HT1080 (cell line): ENCODE data around the gene DEPP1. TPM values are rescaled to one million over a fixed set of nuclear protein-coding genes. Genes with fewer than 3 reads are reported as not detected.
A peak's percentile ranks its signal among the peaks of the same experiment; 100 is the strongest.
"Not testable (repeated sequence)": the region's sequence is repeated elsewhere in the genome, so short reads cannot be mapped to it uniquely, and the experiment has no call there.

Experiments
- DNase-seq: peaks from one replicate; pipeline ENCODE4 v3.0.0-alpha.2; 2015; ENCODE audit warnings: low read depth
- polyA plus RNA-seq, 2 experiments: library from polyadenylated mRNA; depleted of rRNA; stranded (reverse); fragments of >200 nt; gene quantifications; 2 replicates each; pipeline ENCODE4 v1.2.3, GENCODE V29; 2015
- total RNA-seq: library from RNA; depleted of rRNA; stranded (reverse); fragments of >200 nt; shearing (Covaris generic); gene quantifications from 2 replicates; pipeline ENCODE4 v1.2.3, GENCODE V29; 2014; rRNA removed

DEPP1 gene, protein sequence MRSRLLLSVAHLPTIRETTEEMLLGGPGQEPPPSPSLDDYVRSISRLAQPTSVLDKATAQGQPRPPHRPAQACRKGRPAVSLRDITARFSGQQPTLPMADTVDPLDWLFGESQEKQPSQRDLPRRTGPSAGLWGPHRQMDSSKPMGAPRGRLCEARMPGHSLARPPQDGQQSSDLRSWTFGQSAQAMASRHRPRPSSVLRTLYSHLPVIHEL
- total RNA-seq: 0.97 and 1.2 TPM in 2 replicates
- 7.8 and 8.6 TPM in 2 replicates for polyA plus RNA-seq (2015; cell fraction: cytosol; rRNA removed)
- polyA plus RNA-seq (2015; cell fraction: nucleus; rRNA removed): 8.7 and 11.5 TPM in 2 replicates

DNA sequence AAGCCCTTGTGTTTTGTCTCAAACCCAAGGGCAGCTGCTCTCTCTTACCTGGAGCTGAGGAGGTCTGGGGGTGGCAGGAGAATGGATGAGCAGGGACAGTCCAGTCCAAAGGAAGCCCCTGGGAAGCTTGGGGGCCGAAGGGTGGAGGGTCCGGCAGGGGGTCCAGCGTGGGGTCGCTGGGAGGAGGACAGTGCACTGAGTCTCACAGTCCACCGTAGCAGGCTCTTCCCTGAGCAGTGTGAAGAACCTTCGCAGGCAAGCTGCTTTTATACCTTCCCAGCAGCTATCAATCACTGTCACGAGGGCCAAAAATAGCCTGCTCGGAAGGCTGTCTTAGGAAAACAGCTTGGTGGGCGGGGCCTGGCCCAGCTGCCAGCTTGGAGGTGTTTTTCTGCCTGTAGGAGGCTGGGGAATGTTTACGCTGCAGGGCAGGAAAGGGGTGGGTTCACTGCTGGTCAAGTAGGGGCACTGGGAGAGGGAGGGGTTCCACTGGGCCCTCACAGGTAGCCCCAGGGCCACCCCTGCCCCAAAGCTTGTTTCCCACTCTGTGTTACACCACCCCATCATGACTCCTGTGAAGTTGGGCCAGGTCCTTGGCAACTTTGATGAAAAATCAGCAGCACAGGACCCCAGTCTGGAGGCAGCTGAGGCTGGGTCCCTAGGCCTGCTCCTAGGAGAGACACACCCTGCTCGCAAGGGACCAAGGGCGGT is at the start of gene DEPP1:
Gene DEPP1, minus strand, starts transcription at position 240 of the 711 bp plus-strand sequence. CDS start 779 bp downstream, outside the sequence.
- peak; percentile 86 for DNase-seq

DNA sequence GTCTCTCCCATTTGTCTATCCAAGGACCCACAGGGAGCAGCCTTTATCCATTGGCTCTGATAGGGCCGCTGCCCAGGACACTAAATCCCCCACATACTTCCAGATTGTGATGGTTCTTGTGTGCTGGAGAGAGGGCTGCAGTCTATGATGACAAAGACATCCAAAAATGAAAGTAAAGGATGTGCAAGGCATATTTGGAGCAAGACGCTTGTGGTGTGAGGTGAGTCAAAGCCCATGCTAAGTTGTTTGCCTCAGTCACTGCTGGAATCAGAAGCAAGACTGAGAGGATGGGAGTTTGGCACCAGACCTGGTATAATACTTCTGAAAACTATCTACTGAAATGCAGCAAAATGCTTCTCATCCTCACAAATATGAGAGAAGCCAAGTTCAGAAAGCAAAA is 44.8 kb upstream of the DEPP1 start:
- DNase-seq: peak; percentile 24

DNA sequence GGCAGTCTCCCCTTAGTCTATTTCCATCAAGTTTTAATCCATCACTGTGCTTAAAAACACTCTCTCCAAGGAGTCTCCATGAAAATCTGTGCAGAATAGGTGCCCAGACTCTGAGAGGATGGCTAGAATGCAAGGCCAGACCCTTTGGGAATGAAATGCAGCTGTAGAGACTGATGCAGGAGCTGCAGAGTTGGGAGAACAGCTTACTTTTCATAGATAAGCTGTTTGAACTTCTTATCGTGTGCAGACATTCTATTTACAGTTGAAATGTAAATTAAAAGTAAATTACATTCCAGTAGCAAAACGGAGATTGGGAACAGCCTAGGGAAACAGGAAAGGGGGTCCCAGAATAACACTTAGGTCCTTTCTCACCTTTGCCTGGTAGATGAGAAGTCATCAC is 37.0 kb upstream of the DEPP1 start:
- DNase-seq: no peak

DNA sequence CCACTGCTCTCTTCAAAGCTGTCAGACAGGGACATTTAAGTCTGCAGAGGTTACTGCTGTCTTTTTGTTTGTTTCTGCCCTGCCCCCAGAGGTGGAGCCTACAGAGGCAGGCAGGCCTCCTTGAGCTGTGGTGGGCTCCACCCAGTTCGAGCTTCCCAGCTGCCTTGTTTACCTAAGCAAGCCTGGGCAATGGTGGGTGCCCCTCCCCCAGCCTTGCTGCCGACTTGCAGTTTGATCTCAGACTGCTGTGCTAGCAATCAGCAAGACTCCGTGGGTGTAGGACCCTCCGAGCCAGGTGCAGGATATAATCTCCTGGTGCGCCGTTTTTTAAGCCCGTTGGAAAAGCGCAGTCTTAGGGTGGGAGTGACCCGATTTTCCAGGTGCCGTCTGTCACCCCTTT is 35.9 kb upstream of the DEPP1 start:
- DNase-seq: not testable (repeated sequence)

DNA sequence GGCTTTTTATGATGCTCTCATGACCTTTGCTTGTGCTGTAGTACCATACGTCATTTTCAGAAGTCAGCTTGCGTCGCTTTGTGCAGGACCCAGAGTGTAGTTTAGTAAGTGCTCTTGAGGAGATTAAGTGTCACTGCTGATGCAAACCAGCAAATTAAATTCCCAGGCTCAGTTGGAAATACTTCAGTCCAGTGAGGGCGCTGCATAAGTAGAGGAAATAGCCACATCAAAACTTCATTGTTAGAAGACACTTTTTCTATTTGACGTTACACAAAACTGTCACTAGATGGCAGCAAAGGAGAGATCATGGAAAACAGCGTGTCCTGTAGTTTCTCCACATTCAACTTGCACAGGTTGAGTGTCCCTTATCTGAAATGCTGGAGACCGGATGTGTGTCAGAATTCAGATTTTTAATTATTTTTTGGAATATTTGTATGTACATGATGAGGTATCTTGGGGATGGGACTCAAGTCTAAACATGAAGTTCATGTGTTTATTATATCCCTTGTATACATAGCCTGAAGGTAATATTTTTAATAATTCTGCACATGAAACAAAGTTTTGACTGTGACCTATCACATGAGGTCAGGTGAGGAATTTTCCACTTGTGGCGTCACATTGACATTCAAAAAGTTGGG is 30.0 kb upstream of the DEPP1 start:
- DNase-seq: peak; percentile 88

DNA sequence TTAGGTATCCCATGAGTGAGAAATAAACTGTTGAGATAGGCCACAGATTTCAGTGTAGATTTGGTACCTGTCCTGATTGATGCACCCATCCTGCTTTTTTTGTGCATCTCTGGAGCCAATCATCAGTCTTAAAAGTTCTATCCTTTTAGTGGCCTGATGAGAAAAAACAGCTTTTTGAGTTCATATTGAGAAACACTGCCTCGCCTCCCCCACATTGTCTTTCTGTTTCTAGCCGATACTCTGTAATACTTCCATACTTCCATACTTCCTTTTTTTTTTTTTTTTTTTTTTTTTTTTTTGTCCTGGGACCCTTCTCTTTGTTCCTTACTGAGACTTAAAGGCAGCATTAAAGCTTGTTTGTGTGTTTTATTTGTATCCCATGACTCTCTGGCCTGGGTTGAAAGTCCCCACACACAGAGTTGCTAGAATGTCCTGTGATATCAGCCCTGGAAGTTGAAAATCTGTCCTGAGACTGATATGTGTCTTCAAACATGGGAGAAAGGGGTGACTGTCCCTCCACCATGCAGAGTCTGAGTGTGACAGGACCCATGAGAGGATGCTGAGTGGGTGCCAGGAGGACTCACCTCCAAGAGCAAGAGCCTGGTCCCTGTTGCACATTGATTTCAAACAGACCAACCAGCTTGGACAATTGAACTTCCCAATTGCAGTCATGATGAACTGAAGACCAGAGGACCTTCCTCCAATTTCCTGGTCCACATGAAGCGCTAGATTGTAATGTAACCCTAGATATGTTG is 27.8 kb upstream of the DEPP1 start:
- DNase-seq: no peak

DNA sequence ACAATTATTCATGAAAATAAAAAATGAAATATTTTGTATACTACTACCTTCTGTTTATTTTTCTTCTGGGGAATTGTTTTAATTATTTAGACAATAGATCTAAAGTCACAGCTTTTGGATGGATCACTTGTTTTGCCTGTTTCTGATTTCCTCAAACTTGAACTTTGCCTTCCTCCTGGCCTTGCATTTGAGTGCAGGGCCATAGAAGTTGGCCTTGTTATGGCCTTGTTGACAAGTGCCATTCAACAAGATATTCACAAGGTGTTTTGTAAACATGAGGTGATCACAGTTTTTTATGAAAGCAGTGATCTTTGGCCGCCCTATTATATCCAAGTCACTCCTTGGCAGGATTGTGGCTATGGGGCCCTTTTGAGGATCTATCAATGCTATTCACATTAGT is 26.7 kb upstream of the DEPP1 start:
- DNase-seq: no peak

DNA sequence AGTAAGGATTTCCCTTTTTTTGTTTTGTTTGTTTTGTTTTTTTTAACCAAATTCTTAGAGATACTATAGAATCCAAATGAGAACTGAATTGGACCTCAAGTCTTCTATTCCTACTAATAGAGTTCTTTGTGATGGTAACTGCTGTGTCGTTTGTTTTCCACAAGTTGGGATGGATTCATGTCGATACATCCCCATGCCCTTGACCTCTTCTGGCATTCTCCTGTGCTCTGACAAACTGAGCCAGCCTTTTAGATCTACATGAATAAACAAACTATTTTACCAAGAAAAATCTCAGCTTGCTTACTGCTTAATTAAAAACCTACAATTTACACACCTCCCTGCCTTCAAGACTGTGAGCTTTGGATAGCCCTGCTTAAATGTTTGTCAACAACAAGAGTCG is 26.1 kb upstream of the DEPP1 start:
- no peak for DNase-seq

DNA sequence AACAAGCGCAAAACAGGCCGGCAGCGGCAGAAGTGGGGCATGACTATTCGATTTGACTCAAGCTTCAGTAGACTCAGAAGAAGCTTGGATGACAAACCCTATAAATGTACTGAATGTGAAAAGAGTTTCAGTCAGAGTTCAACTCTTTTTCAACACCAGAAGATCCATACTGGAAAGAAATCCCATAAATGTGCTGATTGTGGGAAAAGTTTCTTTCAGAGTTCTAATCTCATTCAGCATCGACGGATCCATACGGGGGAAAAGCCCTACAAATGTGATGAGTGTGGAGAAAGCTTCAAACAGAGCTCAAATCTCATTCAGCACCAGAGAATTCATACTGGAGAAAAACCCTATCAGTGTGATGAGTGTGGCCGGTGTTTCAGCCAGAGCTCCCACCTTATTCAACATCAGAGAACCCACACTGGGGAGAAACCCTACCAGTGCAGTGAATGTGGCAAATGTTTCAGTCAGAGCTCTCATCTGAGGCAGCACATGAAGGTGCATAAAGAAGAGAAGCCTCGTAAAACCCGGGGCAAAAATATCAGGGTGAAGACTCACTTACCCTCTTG is 24.9 kb upstream of the DEPP1 start:
- no peak for DNase-seq

DNA sequence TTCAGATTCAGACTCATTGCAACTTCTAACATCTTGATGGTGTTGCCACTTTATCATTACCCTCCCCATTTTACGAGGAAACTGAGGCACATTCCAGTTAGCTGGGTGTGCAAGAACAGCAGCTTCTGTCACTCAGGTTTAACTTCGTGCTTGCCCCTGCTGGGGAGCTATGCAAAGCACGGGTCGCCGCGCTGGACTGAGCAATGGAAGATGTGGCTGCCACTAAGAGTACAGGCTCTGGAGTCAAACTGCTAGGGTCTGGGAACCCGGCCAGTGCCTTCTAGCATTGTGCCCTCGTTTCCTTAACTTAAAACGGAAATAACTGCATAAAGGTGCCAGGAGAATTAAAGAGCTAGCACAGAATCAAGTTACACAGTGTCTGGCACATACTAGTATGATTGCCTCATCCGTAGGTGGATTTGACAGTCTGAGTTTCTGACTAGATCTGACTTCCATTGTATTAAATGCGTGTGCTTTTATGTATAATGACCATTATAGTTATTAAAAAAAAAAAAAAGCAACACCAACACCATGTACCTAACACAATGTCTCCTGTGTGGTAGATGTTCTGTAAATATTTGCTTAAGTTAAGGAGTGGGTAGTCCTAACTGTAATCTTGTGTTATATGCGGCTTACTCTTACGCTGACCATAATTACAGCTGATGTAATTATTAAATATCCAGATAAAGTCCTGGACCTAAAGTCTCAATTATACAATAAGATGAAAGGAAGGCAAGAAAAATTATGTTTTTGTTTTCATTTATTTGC is 23.0 kb upstream of the DEPP1 start:
- peak; percentile 44 for DNase-seq

DNA sequence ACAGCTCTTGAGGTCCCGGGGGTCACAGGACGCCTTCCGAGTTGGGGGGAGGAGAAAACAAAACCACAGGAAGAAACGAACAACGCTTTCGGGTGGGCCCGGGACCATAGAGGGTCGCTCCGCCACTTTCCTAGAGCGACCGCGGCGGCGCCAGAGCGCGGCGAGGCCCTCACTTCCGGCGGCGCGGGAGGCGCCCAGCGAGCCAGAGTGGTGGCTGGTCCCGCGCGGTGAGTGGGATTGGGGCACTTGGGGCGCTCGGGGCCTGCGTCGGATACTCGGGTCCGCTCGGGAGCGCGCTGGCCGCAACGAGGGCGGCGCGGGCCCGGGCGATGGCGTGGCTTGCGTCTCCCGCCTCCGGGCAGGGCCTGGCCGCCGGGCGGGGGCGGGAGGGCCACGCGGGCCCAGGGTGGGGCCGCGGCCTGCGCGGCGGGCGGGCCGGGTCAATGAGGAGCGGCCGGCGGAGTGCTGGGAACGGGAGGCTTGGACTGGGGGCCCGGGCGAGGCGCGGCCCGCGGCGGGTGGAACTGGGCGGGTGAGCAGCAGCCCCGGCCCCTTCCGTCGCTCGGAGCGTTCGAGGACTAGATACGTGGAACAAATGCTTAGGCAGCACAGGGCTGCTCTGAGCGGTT is 22.3 kb upstream of the DEPP1 start, which contains the start of gene ZNF22:
Gene ZNF22, plus strand, starts transcription at position 172 of the 629 bp plus-strand sequence. CDS start 2,446 bp downstream, outside the sequence.
- peak; percentile 29 for DNase-seq

DNA sequence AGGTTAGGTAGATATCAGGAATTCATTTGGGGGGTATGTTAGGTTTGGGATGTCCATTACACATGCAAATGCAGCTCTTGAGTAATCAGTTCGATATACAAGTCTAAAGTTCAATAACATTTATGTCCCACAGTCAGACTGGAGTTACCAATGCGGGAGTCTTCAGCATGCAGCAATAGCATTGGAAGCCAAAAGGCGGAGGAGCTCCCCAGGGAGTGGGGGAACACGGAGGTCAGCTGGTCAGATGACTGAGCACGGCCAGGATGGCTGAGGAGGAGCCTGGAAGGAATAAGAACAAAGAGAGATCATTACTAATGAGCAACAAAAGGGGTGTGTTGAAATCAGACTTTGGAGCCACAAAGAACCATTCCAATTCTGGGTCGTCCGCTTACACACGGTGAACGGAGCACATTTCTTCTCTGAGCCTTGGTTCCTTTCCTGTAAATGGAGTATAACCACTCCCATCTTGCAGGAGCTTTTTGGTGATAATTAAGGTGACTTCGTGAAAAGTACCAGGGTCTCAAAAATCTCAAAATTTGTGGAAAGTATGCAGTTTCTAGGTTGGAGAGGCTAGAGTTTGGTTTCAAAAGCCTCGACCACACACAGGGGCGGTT is 21.6 kb upstream of the DEPP1 start:
- no peak for DNase-seq

DNA sequence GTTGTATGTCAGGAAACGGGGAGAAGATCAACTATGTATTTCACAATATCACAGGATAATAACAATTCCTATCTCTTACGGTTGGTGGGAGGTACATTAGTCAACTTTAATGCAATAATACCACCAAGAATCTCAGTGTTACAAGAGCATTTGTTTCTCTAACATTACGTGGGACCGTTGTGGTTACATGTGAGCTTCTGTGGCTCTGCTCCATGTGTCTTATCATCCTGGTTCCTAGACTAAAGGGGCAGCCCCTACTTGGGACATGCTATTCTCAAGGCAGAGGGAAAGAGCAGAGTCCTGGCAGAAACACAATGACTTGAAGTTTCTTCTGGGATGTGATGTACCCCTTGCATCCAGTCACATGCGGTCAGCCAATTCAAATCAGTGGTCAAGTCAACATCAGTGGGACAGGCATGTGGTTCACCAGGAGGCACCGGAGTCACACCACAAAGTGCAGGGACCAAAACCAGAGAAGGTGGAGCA is 19.6 kb upstream of the DEPP1 start:
- DNase-seq: peak; percentile 38

DNA sequence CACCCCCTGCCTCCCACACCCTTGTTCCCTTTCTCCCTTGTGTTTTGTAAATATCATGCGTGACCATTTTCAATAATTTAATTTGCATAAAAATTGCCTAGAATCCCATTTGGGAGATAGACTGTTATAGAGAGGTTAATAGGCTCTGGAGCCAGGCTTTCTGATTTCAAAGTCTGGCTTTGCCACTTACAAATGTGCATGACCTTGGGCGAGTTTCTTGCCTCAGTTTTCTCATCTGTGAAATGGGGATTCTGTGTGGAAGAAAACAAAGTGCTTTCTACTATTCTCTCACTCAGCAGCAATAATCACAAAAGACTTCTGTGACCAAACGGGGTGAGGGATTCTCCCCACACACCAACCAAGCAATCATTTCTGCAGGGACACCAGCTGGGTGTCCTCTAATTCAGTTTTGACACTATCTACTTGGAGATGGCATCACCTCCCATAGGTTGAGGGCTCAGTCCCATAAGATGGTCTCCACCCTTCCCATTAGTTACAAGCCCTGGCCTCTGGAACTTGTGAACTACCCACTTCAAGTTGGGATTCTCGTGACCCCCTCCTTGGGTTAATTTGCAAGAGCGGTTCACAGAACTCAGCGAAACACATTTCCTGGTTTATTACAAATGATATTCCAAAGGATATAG is 18.6 kb upstream of the DEPP1 start:
- no peak for DNase-seq

DNA sequence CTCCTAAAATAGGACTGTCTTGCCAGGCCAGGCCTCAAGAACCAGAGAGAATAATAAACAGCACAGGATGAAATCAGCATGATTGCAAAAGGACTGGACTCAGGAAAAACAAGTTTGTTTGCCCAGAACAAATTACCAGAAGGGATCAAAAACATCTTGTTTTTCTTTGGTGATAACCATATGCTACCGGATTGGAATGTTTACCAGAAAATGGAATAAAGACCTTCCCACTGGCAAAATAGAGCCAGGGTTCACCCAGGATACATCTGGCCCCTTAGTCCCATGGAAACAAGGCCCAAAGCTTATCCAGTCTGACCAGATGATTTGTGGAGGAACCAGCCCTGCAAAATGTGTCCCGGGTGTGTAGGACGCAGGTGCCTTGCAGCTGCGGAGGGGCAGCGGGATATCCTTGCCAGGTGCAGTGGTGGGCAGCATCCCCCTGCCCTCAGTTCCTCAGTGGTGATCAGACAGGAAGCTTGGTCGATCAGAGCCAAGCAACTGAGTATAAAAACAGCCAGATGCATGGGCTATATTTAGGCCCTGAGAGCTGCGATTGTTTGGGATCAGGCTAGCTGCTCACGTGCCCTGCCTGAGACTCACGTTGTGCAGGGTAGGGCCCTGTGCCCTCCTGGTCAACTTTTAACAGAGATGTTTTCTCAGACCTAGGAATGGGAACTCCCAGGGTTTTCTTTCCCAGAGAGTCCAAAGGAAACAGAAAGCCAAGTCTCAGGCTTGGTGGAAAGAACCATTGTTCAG is 17.5 kb upstream of the DEPP1 start:
- no peak for DNase-seq

DNA sequence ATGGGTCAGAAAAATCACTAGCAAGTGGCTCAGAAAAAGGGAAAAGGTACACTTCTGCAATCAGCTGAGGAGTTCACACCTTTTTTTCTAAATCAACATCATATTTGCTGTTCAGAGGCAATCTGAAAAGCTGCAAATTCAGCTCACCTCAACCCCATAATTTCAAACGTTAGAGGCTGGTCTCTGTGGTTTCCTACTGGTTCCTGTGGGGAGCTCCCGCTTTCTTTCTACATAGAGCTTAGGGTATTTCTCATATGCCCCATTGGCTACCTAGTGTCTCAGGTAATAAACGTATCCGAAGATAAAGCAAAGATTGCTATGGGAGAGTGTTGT is 16.9 kb upstream of the DEPP1 start:
- no peak for DNase-seq

DNA sequence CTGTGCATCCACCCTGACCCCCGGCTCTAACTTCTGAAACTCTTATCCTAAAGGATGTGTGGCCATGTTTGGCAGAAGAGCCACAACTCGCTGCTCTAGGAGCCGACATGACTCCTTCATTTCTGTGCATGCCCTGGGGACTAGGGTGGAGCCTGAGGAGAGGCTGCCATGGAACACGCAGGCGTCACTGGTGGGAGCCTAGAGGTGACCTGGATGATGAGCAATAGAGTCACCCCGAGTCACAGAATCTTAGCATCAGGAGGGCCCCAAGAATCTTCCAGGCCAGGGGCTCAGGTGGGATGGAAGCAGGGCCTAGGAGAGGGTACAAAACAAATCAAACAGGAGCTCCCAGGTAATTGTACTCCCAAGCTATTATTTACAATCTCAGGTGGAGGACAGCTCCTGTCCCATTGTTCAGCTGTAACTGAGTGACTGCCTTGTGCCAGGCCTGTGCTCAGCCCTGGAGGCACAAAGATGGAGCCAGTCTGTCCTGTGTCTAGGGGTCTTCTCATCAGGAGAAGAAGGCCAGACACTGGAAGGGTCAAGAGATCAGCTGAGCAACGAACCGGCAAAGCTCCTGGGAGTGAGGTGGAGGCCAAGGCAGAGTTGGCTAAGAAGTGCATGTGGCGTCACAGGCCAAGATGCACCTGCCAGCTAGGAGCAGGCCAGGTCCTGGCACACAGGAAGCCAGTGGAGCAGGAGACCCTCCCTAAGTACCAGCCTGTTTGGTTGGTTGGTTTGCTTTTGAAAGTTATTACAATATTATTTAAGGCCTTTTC is 16.3 kb upstream of the DEPP1 start:
- no peak for DNase-seq
